Measurements from ENCODE around the gene KCNA5. TPM values are rescaled to one million over a fixed set of nuclear protein-coding genes. Genes with fewer than 3 reads are reported as not detected.
A peak's percentile ranks its signal among the peaks of the same experiment; 100 is the strongest.

The KCNA5 gene
- 1 to 10 TPM in 10 of 12 donors, not detected in 2; 2.1 to 3.6 (median 3.1) TPM for polyA plus RNA-seq (ENCODE audit: insufficient read length in 12 of 12)
- long read RNA-seq, donor 1, partial matches to known transcripts: 0 of 3 reads
- long read RNA-seq, donor 1, other reads (novel, unspliced or antisense): 0 of 3 reads
- long read RNA-seq, donor 2, partial matches to known transcripts: 0 of 2 reads
- long read RNA-seq, donor 2, other reads (novel, unspliced or antisense): 0 of 2 reads
- long read RNA-seq, donor 3, transcript KCNA5-201 (1 exons, 2,800 nt): major isoform, 6 of 6 reads
- long read RNA-seq, donor 3, partial matches to known transcripts: 0 of 6 reads
- long read RNA-seq, donor 3, other reads (novel, unspliced or antisense): 0 of 6 reads
- long read RNA-seq, donor 4, transcript KCNA5-201 (1 exons, 2,800 nt): major isoform, 5 of 5 reads
- long read RNA-seq, donor 4, partial matches to known transcripts: 0 of 5 reads
- long read RNA-seq, donor 4, other reads (novel, unspliced or antisense): 0 of 5 reads
- long read RNA-seq, donor 5: 0 reads
- long read RNA-seq, donor 6, partial matches to known transcripts: 0 of 3 reads
- long read RNA-seq, donor 6, other reads (novel, unspliced or antisense): 0 of 3 reads
- long read RNA-seq, donor 7, transcript KCNA5-201 (1 exons, 2,800 nt): major isoform, 5 of 5 reads
- long read RNA-seq, donor 7, partial matches to known transcripts: 0 of 5 reads
- long read RNA-seq, donor 7, other reads (novel, unspliced or antisense): 0 of 5 reads
- long read RNA-seq, donor 8, transcript KCNA5-201 (1 exons, 2,800 nt): major isoform, 5 of 5 reads
- long read RNA-seq, donor 8, partial matches to known transcripts: 0 of 5 reads
- long read RNA-seq, donor 8, other reads (novel, unspliced or antisense): 0 of 5 reads
- long read RNA-seq, donor 9, transcript KCNA5-201 (1 exons, 2,800 nt): major isoform, 5 of 5 reads
- long read RNA-seq, donor 9, partial matches to known transcripts: 0 of 5 reads
- long read RNA-seq, donor 9, other reads (novel, unspliced or antisense): 0 of 5 reads
- long read RNA-seq, donor 10, partial matches to known transcripts: 0 of 3 reads
- long read RNA-seq, donor 10, other reads (novel, unspliced or antisense): 0 of 3 reads
- long read RNA-seq, donor 11, partial matches to known transcripts: 0 of 4 reads
- long read RNA-seq, donor 11, other reads (novel, unspliced or antisense): 0 of 4 reads

DNA sequence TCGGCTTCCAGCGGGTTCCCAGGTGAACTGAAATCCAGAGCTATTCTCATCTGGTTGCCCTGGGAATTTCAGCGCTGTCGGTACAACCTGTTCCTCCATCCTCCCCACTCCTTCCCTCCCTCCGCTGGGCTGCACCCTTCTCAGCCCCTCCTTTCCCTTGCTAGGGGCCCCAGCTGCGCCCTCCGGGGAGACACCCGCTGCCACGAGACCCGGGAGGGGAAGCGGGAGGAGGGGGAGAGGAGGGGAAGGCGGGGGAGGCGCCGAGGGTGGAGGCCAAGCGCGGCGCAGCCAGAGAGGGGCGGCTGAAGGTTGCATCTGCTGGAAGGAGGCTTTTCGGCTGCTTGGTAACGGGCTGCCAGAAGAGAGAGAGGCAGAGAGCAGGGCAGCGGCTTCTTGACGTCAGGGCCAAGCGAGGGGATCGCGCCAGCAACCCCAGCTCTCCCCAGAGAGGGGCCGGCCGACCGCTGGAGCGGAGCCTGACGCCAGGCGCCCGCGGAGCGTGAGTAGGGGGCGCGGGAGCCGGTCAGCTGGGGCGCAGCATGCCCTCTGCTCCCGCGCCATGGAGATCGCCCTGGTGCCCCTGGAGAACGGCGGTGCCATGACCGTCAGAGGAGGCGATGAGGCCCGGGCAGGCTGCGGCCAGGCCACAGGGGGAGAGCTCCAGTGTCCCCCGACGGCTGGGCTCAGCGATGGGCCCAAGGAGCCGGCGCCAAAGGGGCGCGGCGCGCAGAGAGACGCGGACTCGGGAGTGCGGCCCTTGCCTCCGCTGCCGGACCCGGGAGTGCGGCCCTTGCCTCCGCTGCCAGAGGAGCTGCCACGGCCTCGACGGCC, at the start of gene KCNA5:
Gene KCNA5, plus strand, starts transcription at position 291 of the 831 bp plus-strand sequence. Its CDS starts 269 bp downstream, at position 560.
- DNase-seq: peak; percentile 29

DNA sequence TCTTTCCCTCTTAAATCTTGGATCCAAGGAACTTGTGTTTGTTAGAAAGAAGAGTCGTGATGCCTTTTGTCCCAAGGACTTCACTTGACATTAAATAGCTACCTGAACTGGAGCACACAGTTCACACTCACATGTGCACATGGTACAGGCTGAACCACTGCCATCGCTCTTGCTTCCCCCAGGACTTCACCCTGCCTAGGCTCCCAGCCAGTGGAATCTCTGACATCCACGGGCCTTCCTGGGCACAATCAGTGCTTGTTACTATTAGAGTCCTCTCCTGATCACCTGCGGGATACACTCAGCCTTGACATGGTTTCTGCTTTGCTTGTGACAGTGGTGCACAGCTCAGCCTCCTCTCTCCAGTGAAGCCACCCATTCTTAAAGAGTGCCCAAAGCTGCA, 49.1 kb upstream of the KCNA5 start:
- DNase-seq: no peak

DNA sequence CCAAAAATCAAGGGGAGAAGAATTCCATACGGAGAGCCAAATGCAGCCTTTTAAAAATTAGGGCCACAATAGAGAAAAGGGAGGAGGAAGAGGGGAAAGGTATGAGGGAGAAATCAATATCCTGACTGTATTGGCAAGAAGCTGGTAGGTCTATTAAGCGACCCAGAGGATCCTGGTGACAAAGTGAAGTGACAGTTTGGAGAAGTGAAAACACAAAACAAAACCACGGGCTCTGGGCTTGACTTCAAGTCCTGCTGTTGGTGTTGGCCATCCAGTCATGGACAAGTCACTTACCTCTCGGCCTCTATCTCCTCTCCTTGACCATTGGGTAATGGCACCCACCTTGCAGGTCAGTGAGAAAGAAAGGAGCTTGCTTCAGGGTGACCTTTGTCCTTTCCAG, 47.0 kb upstream of the KCNA5 start:
- no peak for DNase-seq

- DNase-seq: no peak
These were observed 45.7 kb upstream of the KCNA5 start for GRCh38 chr12:4997939-4998338.

GRCh38 chr12:5000204-5000603, 43.5 kb upstream of the KCNA5 start:
- DNase-seq: no peak

DNA sequence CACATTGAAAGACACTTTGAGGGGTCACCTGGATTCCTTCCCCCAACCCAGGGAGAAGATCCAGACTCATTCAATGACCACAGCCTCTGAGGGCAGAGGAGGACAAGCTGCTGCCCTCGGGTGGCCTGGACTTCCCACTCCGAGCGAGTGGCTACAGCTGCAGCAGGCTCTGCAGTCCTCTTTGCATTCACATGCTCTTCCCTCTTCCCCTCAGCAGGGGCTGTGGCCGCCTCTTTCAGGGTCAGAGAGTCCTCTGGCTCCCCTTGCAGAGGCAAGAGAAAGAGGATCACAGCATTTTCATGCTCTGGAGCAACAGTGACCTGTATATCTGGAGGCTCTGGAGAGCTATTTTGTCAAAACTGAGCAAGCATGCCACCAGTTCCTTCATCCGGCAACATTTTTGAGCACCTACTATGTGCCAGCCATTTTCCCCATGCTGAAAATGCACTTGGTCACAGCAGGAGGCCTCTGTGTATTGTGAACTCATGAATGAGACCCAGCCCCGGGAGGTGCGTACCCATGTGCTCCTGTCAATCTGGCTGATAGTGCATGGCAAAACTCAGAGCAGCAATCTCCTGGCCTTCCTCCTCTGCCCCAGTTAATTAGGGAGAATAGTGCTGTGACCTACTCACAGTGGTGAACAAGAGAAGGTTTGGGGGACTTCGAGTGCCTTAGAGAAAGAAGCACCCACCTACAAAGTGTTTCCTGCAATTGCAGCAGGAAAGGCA, 42.9 kb upstream of the KCNA5 start:
- no peak for DNase-seq

DNA sequence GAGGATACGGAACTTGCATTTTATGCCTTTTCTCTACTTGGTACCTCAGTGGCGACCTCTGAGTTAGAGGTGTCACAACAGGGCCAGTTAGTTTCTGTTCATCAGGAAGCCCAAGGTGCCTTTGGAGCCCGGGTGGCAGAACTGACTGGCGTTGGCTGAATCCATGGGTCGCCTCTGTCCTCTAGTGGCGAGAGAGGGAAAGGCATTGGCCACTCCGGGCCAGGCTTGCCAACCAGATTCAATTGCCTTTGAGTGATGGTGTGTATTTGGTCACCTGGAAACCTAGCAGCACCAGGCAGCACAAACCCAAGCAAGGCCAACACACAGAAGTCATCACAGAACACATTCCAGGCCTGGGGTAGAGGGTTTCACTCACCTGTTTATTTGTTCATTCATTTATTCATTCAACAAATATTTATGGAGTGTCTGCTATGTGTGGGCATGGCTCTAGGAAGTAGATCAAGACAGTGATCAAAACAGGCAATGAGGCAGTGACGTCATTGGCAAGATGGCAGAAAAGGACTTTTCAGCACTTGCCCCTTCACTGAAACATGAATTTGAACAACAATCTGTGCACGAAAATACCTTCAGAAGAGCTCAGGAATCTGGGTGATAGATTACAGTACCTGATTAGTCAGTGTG, 40.5 kb upstream of the KCNA5 start:
- DNase-seq: peak; percentile 33

- no peak for DNase-seq
These were observed 35.0 kb upstream of the KCNA5 start for GRCh38 chr12:5008661-5009060.

- no peak for DNase-seq
These were observed 33.5 kb upstream of the KCNA5 start for GRCh38 chr12:5010151-5010550.

DNA sequence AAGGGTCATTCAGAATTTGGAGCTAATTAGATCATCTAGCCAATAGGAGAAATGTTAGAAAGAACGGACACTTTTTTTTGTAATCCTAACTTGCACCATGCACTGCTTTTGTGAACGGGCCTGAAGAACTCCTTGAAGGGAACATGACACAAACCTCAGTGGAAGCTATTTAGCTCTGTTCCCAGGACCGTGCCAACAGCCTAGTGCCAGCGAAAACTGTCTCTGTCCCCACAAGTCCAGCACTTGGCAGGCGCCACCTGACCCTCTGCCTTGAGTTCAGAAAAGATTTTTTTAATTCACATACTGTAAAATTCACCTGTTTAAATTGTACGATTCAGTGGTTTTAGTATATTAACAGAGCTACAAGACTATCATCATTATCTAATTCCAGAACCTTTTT, 31.3 kb upstream of the KCNA5 start:
- no peak for DNase-seq

DNA sequence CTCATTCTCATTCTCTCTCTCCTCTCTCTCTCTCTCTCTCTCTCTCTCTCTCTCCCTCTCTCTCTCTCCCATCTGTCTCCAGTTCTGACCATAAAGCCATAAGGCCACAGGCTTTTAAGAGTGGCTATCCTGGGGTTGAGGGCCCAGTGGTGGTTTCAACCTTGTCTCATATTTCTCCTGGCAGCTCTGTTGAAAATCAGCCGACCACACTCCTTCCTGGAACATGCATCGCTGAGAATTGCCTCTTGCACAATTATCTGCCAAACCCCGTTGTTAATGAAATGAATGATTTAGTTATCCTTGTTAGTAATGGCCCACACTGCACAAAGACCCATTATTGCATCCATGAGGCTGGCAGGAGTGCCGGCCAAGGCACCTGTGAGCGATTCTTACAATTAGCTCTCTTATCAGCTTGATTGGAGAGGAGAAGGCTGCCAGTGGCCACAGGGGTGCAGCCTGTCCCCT, 30.4 kb upstream of the KCNA5 start:
- no peak for DNase-seq

DNA sequence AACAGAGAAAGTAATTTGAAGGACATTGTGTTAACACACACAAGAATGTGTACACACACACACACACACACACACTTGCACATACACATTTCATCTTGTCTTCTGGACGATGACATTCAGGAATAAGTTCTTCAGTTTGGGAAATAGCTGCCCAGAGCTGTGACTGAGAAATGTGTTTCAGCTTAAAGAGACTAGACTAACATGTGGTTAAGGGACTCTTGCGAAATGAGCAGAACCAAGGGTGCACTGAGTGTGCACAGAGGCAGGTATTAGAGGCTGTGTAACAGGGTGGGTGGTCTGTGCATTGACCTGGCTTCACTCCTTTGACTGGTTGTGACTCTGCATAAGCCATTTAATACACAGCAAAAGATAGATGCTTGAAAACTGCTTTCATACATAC, 29.4 kb upstream of the KCNA5 start:
- DNase-seq: no peak

DNA sequence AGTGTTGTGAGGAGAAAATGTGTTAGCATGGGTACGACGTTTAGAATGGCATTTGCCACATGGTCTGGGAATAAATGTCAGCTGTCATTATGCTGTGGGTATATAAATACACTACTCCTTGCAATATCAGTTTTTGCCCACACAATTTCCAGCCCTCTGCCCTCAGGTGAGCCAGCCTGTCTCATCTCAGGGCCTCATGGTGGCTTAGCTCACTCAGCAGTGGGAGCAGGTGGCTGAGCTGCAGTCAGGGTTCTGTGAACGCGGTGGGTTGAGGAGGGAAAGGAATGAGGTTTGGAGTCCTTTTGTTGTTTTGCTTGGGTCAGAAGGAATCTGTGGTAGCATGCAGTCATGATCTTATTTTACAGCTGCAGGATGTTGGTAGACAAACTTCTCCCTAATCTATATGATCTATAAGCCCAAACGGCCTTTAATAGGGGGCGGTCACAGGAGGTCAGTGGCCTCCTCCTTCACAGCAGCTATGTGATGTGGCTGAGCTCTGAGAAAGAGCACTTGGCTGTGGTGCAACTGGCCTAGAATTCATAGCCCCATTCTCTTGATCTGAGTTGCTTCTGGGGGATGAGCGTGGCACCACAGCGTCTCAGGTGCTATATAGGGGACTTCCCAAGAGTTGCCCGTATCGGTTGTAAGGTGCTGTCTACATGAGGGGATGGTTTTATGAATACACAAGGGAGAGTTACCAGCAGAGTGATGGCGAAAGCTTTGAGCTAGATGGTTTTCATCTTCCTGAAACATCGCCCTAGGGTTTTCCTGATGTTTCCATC, 27.8 kb upstream of the KCNA5 start:
- no peak for DNase-seq

DNA sequence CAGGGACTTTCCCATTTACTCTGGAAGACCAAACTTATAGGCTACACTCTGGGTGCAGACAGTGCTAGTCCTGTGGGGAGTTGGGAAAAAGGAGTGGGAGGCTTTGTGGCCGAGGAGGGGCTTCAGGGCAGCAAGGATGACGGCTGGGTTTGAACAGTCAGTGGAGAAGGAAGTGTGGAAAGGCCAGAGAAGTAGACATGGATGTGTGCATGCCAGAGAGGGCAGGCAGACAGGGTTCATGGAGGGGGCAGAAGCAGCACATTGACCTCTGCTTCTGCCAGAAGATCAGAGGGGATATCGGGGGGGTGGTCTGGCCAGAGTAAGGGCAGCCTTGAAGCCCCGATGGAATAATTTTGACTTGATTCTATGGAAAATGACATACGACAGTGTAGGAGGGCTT, 27.2 kb upstream of the KCNA5 start:
- DNase-seq: no peak

DNA sequence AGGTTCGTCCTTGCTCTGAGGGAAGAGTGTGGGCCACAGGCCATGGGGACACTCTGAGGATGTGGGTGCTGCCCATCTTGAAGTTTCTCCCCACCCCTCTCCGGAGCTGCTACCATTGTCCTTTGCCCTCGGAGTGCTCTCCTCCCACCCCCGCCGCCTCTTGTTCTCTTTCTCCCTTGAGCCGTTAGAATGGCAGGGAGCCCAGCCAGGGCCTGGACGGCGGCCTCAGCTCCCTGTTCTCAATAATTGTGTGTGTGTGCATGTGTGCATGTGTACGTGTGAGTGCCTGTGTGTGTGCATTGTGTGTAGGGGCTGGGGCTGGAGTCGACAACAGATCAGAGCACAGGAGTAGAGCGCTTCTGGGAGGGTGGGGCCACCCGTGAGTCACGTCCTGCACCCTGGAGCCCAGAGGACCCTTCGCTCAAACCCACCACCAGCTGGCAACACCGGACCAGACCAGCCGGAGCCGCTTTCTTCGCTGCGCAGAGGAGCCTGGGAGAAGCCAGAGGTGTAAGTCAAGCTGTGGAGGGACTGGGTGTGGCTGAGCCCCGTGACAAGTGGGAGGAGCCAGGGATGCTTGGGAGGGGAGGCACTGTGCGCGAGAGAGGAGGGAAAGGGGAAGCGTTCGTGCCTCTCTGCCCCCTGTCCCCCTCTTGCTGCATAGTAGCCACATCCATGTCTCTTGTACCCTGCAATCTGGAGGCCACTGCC, 25.9 kb upstream of the KCNA5 start:
- DNase-seq: no peak

- DNase-seq: no peak
These were observed 25.0 kb upstream of the KCNA5 start for GRCh38 chr12:5018677-5019076.

GRCh38 chr12:5022025-5022424, 21.7 kb upstream of the KCNA5 start:
- DNase-seq: no peak

- peak; percentile 49 for DNase-seq
These were observed 21.1 kb upstream of the KCNA5 start for GRCh38 chr12:5022465-5023061.

Measured in muscle of arm (tissue), 14 donors.